Endothelial cell of umbilical vein (primary cell): ENCODE results near the gene ARHGAP15. TPM values are rescaled to one million over a fixed set of nuclear protein-coding genes. Genes with fewer than 3 reads are reported as not detected.

Experiments
- BruUV-seq: library from RNA; stranded (reverse); fragments of 400-500 nt; replicated peaks from 2 replicates; lab custom pipeline; 2021; lab: Mats Ljungman, UMichigan
- CTCF ChIA-PET: fragments of 300-600, 350-600 bp; sonication (Branson Sonifier 250); formaldehyde crosslinking; loops from one replicate; lab custom pipeline; 2021; ENCODE audit warnings: antibody characterized with exemption, inconsistent platforms; lab: Charles Lee
- POLR2A ChIA-PET: fragments of 300-600, 350-600 bp; sonication (Branson Sonifier 250); formaldehyde crosslinking; loops from one replicate; lab custom pipeline; 2021; ENCODE audit warnings: antibody characterized with exemption, inconsistent platforms; lab: Charles Lee
- DNase-seq: peaks from one replicate; pipeline ENCODE4 v3.0.0-alpha.2; 2011; ENCODE audit warnings: low read depth, low spot score
- FAIRE-seq: peaks from 2 replicates; lab custom pipeline; 2011; peaks lifted over from hg19 to GRCh38; lab: Jason Lieb, UNC
- H2AFZ ChIP-seq: 2 replicates; pipeline ENCODE4 v1.6.0; 2012; ENCODE audit warnings: low read depth, low read length, control low read depth, inconsistent platforms
- H3K27ac ChIP-seq: 2 replicates; pipeline ENCODE4 v1.5.1; 2011; ENCODE audit warnings: low read depth, mild to moderate bottlenecking, control low read depth, low read length, moderate library complexity; ENCODE audit not compliant: insufficient read depth
- H3K27me3 ChIP-seq, 2 experiments: 2 replicates each; pipeline versions ENCODE4 v1.6.0 to v1.6.1; 2011; ENCODE audit warnings: low read length in 2 of 2, mixed read lengths in 1 of 2; ENCODE audit not compliant: control insufficient read depth in 2 of 2, insufficient read depth in 2 of 2
- H3K36me3 ChIP-seq, 2 experiments: 2 replicates in 1 of 2; 3 replicates in 1 of 2; pipeline ENCODE4 v1.5.1; 2011; ENCODE audit warnings: low read length in 2 of 2, mild to moderate bottlenecking in 1 of 2, moderate library complexity in 1 of 2; ENCODE audit not compliant: control insufficient read depth in 2 of 2, insufficient read depth in 2 of 2; ENCODE audit errors: extremely low read depth in 1 of 2
- H3K4me1 ChIP-seq: 3 replicates; pipeline ENCODE4 v1.5.1; 2011; ENCODE audit warnings: mild to moderate bottlenecking, low read length; ENCODE audit not compliant: control insufficient read depth, insufficient read depth; ENCODE audit errors: extremely low read depth
- H3K4me2 ChIP-seq: 2 replicates; pipeline ENCODE4 v1.6.1; 2011; ENCODE audit warnings: low read length, control low read depth, mixed read lengths; ENCODE audit not compliant: insufficient read depth
- H3K4me3 ChIP-seq, 3 experiments: fragments of 200-600 bp in 1 of 3; sonication (generic), shearing (Covaris generic) in 1 of 3; replicated peaks in 1 of 3; 2 replicates each; pipeline ENCODE4 v1.5.1; 2011 to 2016; ENCODE audit warnings: control low read depth in 3 of 3, low read length in 3 of 3, mild to moderate bottlenecking in 2 of 3, inconsistent platforms in 1 of 3, low read depth in 1 of 3, moderate library complexity in 1 of 3; ENCODE audit not compliant: insufficient read depth in 1 of 3
- H3K79me2 ChIP-seq: 2 replicates; pipeline ENCODE4 v1.6.0; 2012; ENCODE audit warnings: low read length, inconsistent platforms; ENCODE audit not compliant: control insufficient read depth, insufficient read depth
- H3K9ac ChIP-seq: replicated peaks from 2 replicates; pipeline ENCODE3; 2011; ENCODE audit warnings: low read length, control low read depth; ENCODE audit not compliant: insufficient read depth; ENCODE audit errors: extremely low read depth
- H3K9me1 ChIP-seq: replicated peaks from 3 replicates; pipeline ENCODE4 v1.6.0; 2011; ENCODE audit warnings: mild to moderate bottlenecking, low read length; ENCODE audit not compliant: control insufficient read depth, insufficient read depth; ENCODE audit errors: extremely low read depth
- H3K9me3 ChIP-seq: replicated peaks from 2 replicates; pipeline ENCODE4 v1.5.1; 2012; ENCODE audit warnings: low read length, inconsistent platforms; ENCODE audit not compliant: control insufficient read depth, insufficient read depth
- H4K20me1 ChIP-seq: replicated peaks from 2 replicates; pipeline ENCODE3; 2011; ENCODE audit warnings: mild to moderate bottlenecking, low read length; ENCODE audit not compliant: control insufficient read depth, insufficient read depth; ENCODE audit errors: extremely low read depth
- EZH2 ChIP-seq: IDR thresholded peaks from 2 replicates; pipeline ENCODE4 v1.6.1; 2012; ENCODE audit warnings: borderline replicate concordance, low read depth, mild to moderate bottlenecking, moderate library complexity, low read length, inconsistent platforms; ENCODE audit not compliant: severe bottlenecking
- FOS ChIP-seq: IDR thresholded peaks from 2 replicates; pipeline ENCODE4 v1.6.1; 2011; ENCODE audit warnings: mild to moderate bottlenecking, low read length, moderate library complexity, borderline replicate concordance; ENCODE audit not compliant: insufficient read depth
- GATA2 ChIP-seq: IDR thresholded peaks from 2 replicates; pipeline ENCODE4 v1.7.0; 2011; ENCODE audit warnings: low read depth, mild to moderate bottlenecking, moderate library complexity, mixed read lengths, low read length; ENCODE audit not compliant: insufficient read length, insufficient read depth
- JUN ChIP-seq: IDR thresholded peaks from 2 replicates; pipeline ENCODE4 v1.6.1; 2011; ENCODE audit warnings: borderline replicate concordance, low read depth; ENCODE audit not compliant: insufficient read length, insufficient read depth
- MYC ChIP-seq: IDR thresholded peaks from one replicate; pipeline ENCODE4 v1.6.1; 2011; ENCODE audit warnings: mild to moderate bottlenecking, low read depth, low read length
- POLR2A ChIP-seq: IDR thresholded peaks from 2 replicates; pipeline ENCODE4 v1.6.1; 2012; ENCODE audit warnings: low read depth, mild to moderate bottlenecking, control low read depth, low read length
- POLR2AphosphoS5 ChIP-seq: IDR thresholded peaks from 2 replicates; pipeline ENCODE4 v1.6.1; 2012; ENCODE audit warnings: low read depth, mild to moderate bottlenecking, control low read depth, low read length, moderate library complexity; ENCODE audit not compliant: insufficient read depth
- dilution Hi-C: fragments of 300-500 bp; cut with MboI; formaldehyde crosslinking; loops from one replicate; pipeline ENCODE4 v1.15.0; 2019; ENCODE audit warnings: low sequenced_read_pairs; ENCODE audit not compliant: extremely low pct_ligation_motif_present
- intact Hi-C: fragments of 100-400 bp; cut with micrococcal nuclease; formaldehyde crosslinking; loops from one replicate; pipeline ENCODE4 v1.10.0; 2022
- polyA plus RNA-seq, 4 experiments: library from polyadenylated mRNA; depleted of rRNA in 3 of 4; stranded (reverse) in 3 of 4; unstranded in 1 of 4; fragments of >200 nt; gene quantifications; 2 replicates each; pipeline versions ENCODE4 v1.2.1 to v1.2.3, GENCODE V29; 2011 to 2012; ENCODE audit warnings: missing spikeins in 1 of 4
- total RNA-seq: library from RNA; stranded (reverse); gene quantifications from 2 replicates; pipeline ENCODE4 v1.2.3, GENCODE V29; 2021
- TF ChIP-seq, protein P1 (sequence below), 2 donors: IDR thresholded peaks; 1 replicate in 1 of 2; 2 replicates in 1 of 2; pipeline ENCODE4 v1.5.1; 2011; ENCODE audit warnings: low read length in 2 of 2, mild to moderate bottlenecking in 2 of 2, moderate library complexity in 2 of 2, control low read depth in 1 of 2, inconsistent platforms in 1 of 2, low read depth in 1 of 2; ENCODE audit not compliant: insufficient read depth in 1 of 2; ENCODE audit errors: extremely low read depth in 1 of 2
- TF ChIP-seq, protein P2 (sequence below): IDR thresholded peaks from 2 replicates; pipeline ENCODE4 v1.6.1; 2011; ENCODE audit not compliant: insufficient read depth, insufficient read length

The ARHGAP15 gene
- total and polyA plus RNA-seq, 2 donors (not counting 3 experiments of a cell fraction or from before 2014, with no cell fraction given), result not detected

- no peaks in the 10 kb centered on the region for H3K79me2 ChIP-seq
- H3K27me3 ChIP-seq, result no peaks in the 10 kb centered on the region
- H3K9me3 ChIP-seq, result no peaks in the 10 kb centered on the region
- H3K4me3 ChIP-seq, result no peak overlapping the region
- FAIRE-seq (no peak), DNase-seq (no peak)
- no TSS peak for BruUV-seq
- H3K9ac ChIP-seq, result no peak overlapping the region
- intact Hi-C loops (no loop called here), dilution Hi-C loops (no loop called here)
- ChIA-PET CTCF (no interaction called here), POLR2A (no interaction called here)
- no peaks in the 10 kb centered on the region for H3K36me3 ChIP-seq
- no peaks in the 10 kb centered on the region for H4K20me1 ChIP-seq
- H3K4me1 ChIP-seq, result peaks cover 8% of the 10 kb centered on the region
- TF ChIP-seq EZH2 (no peak), JUN (no peak), POLR2AphosphoS5 (no peak), FOS (no peak), GATA2 (no peak), POLR2A (no peak), MYC (no peak)
- TF ChIP-seq, protein P1, sequence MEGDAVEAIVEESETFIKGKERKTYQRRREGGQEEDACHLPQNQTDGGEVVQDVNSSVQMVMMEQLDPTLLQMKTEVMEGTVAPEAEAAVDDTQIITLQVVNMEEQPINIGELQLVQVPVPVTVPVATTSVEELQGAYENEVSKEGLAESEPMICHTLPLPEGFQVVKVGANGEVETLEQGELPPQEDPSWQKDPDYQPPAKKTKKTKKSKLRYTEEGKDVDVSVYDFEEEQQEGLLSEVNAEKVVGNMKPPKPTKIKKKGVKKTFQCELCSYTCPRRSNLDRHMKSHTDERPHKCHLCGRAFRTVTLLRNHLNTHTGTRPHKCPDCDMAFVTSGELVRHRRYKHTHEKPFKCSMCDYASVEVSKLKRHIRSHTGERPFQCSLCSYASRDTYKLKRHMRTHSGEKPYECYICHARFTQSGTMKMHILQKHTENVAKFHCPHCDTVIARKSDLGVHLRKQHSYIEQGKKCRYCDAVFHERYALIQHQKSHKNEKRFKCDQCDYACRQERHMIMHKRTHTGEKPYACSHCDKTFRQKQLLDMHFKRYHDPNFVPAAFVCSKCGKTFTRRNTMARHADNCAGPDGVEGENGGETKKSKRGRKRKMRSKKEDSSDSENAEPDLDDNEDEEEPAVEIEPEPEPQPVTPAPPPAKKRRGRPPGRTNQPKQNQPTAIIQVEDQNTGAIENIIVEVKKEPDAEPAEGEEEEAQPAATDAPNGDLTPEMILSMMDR (IDR thresholded peaks at IDR 0.05; ENCODE audit: extremely low read depth in 1 of 2, insufficient read depth in 1 of 2, low read depth in 1 of 2, low read length in 2 of 2), result no peak
- TF ChIP-seq, protein P2, sequence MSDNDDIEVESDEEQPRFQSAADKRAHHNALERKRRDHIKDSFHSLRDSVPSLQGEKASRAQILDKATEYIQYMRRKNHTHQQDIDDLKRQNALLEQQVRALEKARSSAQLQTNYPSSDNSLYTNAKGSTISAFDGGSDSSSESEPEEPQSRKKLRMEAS, result no peak
- H3K4me2 ChIP-seq, result no peak overlapping the region
- no peak overlapping the region for H2AFZ ChIP-seq
- H3K9me1 ChIP-seq, result no peaks in the 10 kb centered on the region
- H3K27ac ChIP-seq, result no peak overlapping the region
These were observed 345.4 kb downstream of the ARHGAP15 start for GRCh38 chr2:143474586-143474985.
